Epithelial cell of esophagus (primary cell): Measurements from ENCODE around the gene SOD1.
"Not testable (repeated sequence)": the region's sequence is repeated elsewhere in the genome, so short reads cannot be mapped to it uniquely, and the experiment has no call there.

Experiments used
- DNase-seq: peaks from one replicate; pipeline ENCODE4 v3.0.0; 2010; ENCODE audit warnings: low read depth
- H3K4me3 ChIP-seq: 2 replicates; pipeline ENCODE4 v1.5.1; 2011; ENCODE audit warnings: mild to moderate bottlenecking, low read length, control low read depth
- TF ChIP-seq, protein P1 (sequence below): IDR thresholded peaks from 2 replicates; pipeline ENCODE4 v1.5.1; 2011; ENCODE audit warnings: low read depth, mild to moderate bottlenecking, low read length, control low read depth, inconsistent platforms; ENCODE audit not compliant: insufficient read depth; ENCODE audit errors: missing control alignments

SOD1 gene

DNA sequence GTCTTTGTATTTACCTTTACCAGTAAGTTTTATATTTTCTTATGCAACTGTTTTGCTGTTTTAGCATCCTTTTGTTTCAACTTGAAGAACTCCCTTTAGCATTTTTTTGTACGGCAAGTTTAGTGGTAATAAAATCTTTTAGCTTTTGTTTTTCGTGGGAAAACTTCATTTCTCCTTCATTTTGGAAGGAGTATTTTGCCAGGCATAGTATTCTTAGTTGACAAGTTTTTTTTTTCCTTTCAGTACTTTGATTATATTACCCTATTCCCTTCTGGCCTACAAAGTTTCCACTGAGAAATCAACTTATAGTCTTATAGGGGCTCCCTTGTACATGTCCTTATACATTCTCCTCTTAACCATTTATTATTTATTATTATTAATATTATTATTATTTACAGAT lies 22.6 kb upstream of the SOD1 start:
- no peak overlapping the region for H3K4me3 ChIP-seq
- DNase-seq, result no peak
- TF ChIP-seq, protein P1, sequence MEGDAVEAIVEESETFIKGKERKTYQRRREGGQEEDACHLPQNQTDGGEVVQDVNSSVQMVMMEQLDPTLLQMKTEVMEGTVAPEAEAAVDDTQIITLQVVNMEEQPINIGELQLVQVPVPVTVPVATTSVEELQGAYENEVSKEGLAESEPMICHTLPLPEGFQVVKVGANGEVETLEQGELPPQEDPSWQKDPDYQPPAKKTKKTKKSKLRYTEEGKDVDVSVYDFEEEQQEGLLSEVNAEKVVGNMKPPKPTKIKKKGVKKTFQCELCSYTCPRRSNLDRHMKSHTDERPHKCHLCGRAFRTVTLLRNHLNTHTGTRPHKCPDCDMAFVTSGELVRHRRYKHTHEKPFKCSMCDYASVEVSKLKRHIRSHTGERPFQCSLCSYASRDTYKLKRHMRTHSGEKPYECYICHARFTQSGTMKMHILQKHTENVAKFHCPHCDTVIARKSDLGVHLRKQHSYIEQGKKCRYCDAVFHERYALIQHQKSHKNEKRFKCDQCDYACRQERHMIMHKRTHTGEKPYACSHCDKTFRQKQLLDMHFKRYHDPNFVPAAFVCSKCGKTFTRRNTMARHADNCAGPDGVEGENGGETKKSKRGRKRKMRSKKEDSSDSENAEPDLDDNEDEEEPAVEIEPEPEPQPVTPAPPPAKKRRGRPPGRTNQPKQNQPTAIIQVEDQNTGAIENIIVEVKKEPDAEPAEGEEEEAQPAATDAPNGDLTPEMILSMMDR, result no peak

DNA sequence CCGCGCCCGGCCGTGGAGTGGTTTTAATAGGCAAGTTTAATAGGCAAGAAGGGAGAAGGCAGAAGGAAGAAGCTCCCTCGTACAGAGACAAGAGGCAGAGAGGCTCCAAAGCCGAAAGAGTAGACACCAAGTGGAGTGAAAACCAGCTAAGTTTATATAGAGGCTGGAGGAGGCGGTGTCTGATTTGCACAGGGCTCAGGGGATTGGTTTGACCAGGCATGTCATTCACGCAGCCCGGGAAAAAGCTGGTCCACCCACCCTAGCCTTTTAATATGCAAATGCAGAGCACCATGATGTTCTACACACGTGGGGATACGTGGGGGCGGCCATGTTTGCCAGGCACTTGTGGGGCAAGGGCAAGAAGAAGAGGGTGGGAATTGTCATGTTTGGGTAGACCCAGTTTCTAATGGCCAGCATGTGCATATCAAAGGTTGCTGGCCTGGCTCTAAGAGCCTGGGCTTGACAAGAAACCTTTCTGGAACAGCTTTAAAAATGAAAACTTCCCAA lies 18.0 kb upstream of the SOD1 start:
- no peak overlapping the region for H3K4me3 ChIP-seq
- no peak for DNase-seq
- TF ChIP-seq, protein P1, result no peak

DNA sequence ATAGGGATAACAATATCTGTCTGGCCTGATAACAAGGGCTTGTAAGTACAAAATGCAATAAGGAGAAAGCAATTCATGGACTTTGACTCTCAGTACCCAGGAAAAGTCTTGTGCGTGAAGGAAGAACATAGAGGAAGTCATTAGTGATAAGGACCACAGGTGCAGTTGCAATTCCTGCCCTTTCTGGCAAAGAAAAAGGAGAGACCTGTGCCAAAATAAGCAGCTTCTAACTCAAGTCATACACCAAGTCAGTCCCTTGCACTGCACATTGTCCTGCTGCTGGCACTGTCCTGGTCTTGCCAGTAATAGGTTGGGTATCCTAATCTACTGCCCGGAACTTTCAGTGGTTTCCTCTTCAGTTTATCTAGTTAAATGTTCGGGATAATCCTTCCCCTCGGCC lies 14.8 kb upstream of the SOD1 start:
- DNase-seq, result no peak
- TF ChIP-seq, protein P1, result no peak
- H3K4me3 ChIP-seq, result no peak overlapping the region

DNA sequence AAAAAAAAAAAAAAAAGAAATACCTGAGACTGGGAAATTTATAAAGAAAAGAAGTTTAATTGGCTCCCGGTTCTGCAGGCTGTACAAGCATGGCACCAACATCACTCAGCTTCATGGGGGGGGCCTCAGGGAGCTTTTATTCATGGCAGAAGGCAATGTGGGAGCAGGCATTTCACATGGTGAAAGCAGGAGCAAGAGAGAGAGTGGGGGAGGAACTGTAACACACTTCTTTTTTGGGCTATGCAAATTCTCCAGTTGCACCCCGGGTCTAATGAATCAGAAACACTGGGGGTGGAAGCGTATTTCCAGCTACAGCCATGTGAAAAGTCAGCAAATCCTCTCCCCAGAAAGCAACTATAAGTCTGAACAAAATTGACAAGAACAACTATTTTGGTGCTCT lies 11.8 kb upstream of the SOD1 start:
- DNase-seq, result no peak
- H3K4me3 ChIP-seq, result no peak overlapping the region
- TF ChIP-seq, protein P1, result no peak

DNA sequence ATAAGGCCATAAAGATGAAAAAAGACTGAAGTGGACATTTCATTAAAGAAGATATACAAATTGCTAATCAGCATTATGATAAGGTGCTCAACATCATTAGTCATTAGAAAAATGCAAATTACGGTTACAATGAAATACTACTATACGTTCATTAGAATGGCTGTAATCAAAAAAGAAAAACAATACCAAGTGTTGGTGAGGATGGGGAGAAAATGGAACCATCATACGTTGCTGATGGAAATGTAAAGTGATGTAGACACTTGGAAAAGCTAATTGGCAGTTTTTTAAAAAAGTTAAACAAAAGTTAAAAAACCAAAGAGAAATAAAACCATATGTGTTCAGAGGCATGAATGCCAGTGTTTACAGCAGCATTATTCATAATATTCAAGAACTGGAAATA lies 8.6 kb upstream of the SOD1 start:
- TF ChIP-seq, protein P1, result no peak
- no peak for DNase-seq
- no peak overlapping the region for H3K4me3 ChIP-seq

DNA sequence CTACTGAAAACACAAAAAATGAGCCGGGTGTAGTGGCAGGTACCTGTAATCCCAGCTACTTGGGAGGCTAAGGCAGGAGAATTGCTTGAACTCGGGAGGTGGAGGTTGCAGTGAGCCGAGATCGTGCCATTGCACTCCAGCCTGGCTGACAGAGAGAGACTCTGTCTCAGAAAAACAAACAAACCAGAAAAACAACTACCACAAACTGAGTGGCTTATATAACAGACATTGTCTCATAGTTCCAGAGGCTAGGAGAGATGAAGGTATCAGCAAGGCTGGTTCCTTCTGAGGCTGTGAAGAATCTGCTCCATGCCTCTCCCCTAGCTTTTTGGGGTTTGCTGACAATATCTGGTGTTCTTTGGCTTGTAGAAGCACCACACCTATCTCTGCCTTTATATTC lies 8.0 kb upstream of the SOD1 start:
- not testable (repeated sequence) for DNase-seq, H3K4me3 ChIP-seq

DNA sequence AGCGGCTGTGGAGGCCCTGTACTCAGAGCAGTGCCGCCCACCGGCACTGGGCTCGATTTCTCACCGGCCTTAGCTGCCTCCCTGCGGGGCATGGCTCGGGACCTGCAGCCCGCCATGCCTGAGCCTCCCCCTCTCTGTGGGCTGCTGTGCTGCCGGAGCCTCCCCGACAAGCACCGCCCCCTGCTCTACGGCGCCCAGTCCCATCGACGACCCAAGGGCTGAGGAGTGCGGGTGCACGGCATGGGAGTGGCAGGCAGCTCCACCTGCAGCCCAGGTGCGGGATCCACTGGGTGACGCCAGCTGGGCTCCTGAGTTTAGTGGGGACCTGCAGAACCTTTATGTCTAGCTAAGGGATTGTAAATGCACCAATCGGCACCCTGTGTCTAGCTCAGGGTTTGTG lies 5.2 kb upstream of the SOD1 start:
- TF ChIP-seq, protein P1, result no peak
- DNase-seq, result no peak

DNA sequence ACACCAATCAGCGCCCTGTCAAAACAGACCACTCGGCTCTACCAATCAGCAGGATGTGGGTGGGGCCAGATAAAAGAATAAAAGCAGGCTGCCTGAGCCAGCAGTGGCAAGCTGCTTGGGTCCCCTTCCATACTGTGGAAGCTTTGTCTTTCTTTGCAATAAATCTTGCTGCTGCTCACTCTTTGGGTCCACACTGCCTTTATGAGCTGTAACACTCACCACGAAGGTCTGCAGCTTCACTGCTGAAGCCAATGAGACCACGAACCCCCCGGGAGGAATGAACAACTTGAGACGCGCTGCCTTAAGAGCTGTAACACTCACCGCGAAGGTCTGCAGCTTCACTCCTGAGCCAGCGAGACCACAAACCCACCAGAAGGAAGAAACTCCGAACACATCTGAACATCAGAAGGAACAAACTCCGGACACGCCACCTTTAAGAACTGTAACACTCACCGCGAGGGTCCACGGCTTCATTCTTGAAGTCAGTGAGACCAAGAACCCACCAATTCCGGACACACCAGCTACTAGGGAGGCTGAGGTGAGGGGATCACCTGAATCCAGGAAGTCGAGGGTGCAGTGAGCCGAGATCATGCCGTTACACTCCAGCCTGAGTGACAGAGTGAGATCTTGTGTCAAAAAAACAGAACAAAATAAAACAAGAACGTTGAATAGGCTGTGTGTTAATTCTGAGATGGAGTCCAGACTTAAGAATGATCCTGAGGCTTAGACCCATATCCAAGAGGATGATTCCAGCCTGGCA lies 4.5 kb upstream of the SOD1 start:
- H3K4me3 ChIP-seq, DNase-seq: not testable (repeated sequence)

More for the DNA sequence above, 5.2 kb upstream of the SOD1 start:
- H3K4me3 ChIP-seq, result no peak overlapping the region
